SK-N-SH treated with all-trans-retinoic acid at 6 μM for 48 hours (cell line): ENCODE data around the gene GPX4.

ENCODE experiments used
- ATAC-seq: fragments of 200-7000 bp; cut with Tn5 transposase; 3 replicates; pipeline ENCODE4 v1.9.1; 2020; ENCODE audit warnings: mild to moderate bottlenecking, moderate library complexity
- ARNTL ChIP-seq: fragments of 450-650 bp; formaldehyde crosslinking; IDR thresholded peaks from 2 replicates; pipeline ENCODE4 v1.5.0; 2020; ENCODE audit warnings: low read depth, mild to moderate bottlenecking, moderate library complexity, borderline replicate concordance
- BACH2 ChIP-seq: fragments of 250-450 bp; sonication (Bioruptor Pico); IDR thresholded peaks from 2 replicates; pipeline ENCODE4 v1.9.0; 2021; ENCODE audit warnings: mild to moderate bottlenecking, borderline replicate concordance
- CREB5 ChIP-seq: fragments of 250-450 bp; sonication (Bioruptor Pico); IDR thresholded peaks from 2 replicates; pipeline ENCODE4 v1.5.1; 2020; ENCODE audit warnings: low read depth, mild to moderate bottlenecking, moderate library complexity
- CSDC2 ChIP-seq: fragments of 250-450 bp; sonication (Bioruptor Pico); IDR thresholded peaks from 2 replicates; pipeline ENCODE4 v1.5.0; 2020; ENCODE audit warnings: mild to moderate bottlenecking, moderate library complexity
- CSRNP3 ChIP-seq: fragments of 250-450 bp; sonication (Bioruptor Pico); IDR thresholded peaks from 2 replicates; pipeline ENCODE4 v1.5.1; 2021; ENCODE audit warnings: mild to moderate bottlenecking, moderate library complexity
- ESRRG ChIP-seq: fragments of 250-450 bp; sonication (Bioruptor Pico); IDR thresholded peaks from 2 replicates; pipeline ENCODE4 v1.6.1; 2021; ENCODE audit warnings: mild to moderate bottlenecking
- GLIS3 ChIP-seq: fragments of 250-450 bp; sonication (Bioruptor Pico); IDR thresholded peaks from 2 replicates; pipeline ENCODE4 v1.5.0; 2020; ENCODE audit warnings: mild to moderate bottlenecking, moderate library complexity
- ISL1 ChIP-seq: fragments of 250-450 bp; sonication (Bioruptor Pico); IDR thresholded peaks from 2 replicates; pipeline ENCODE4 v2.1.2; 2022; ENCODE audit warnings: mild to moderate bottlenecking, moderate library complexity
- OSR1 ChIP-seq: fragments of 250-450 bp; sonication (Bioruptor Pico); IDR thresholded peaks from 2 replicates; pipeline ENCODE4 v1.8.0; 2022; ENCODE audit warnings: moderate library complexity, mild to moderate bottlenecking, inconsistent platforms
- PATZ1 ChIP-seq: fragments of 250-450 bp; sonication (Bioruptor Pico); IDR thresholded peaks from 2 replicates; pipeline ENCODE4 v1.8.0; 2020; ENCODE audit warnings: mild to moderate bottlenecking, moderate library complexity, borderline replicate concordance
- PPARA ChIP-seq: fragments of 250-450 bp; sonication (Bioruptor Pico); IDR thresholded peaks from 2 replicates; pipeline ENCODE4 v1.5.0; 2020; ENCODE audit warnings: mild to moderate bottlenecking, borderline replicate concordance
- SNAI2 ChIP-seq: fragments of 250-450 bp; sonication (Bioruptor Pico); IDR thresholded peaks from 2 replicates; pipeline ENCODE4 v1.5.0; 2020; ENCODE audit warnings: mild to moderate bottlenecking, moderate library complexity
- TOX ChIP-seq: fragments of 250-450 bp; sonication (Bioruptor Pico); IDR thresholded peaks from 2 replicates; pipeline ENCODE4 v1.8.0; 2021; ENCODE audit warnings: mild to moderate bottlenecking, moderate library complexity, borderline replicate concordance
- TSHZ2 ChIP-seq: fragments of 250-450 bp; sonication (Bioruptor Pico); IDR thresholded peaks from 2 replicates; pipeline ENCODE4 v1.5.0; 2020; ENCODE audit warnings: mild to moderate bottlenecking, moderate library complexity
- ZC3H10 ChIP-seq: fragments of 250-450 bp; sonication (Bioruptor Pico); IDR thresholded peaks from 2 replicates; pipeline ENCODE4 v1.5.1; 2021; ENCODE audit warnings: mild to moderate bottlenecking, moderate library complexity
- ZFP3 ChIP-seq: fragments of 250-450 bp; sonication (Bioruptor Pico); IDR thresholded peaks from 2 replicates; pipeline ENCODE4 v1.5.0; 2020; ENCODE audit warnings: mild to moderate bottlenecking, moderate library complexity
- ZFP30 ChIP-seq: fragments of 450-650 bp; formaldehyde crosslinking; IDR thresholded peaks from 2 replicates; pipeline ENCODE4 v1.5.0; 2022; ENCODE audit warnings: mild to moderate bottlenecking, moderate library complexity
- ZNF565 ChIP-seq: fragments of 450-650 bp; formaldehyde crosslinking; conservative IDR thresholded peaks from 2 replicates; pipeline ENCODE4 v1.5.0; 2020; ENCODE audit warnings: low read depth, mild to moderate bottlenecking, moderate library complexity
- ZNF8 ChIP-seq: fragments of 450-650 bp; formaldehyde crosslinking; IDR thresholded peaks from 2 replicates; pipeline ENCODE4 v1.5.0; 2020; ENCODE audit warnings: mild to moderate bottlenecking, moderate library complexity
- TF ChIP-seq, protein P1 (sequence below): fragments of 250-450 bp; sonication (Bioruptor Pico); IDR thresholded peaks from 2 replicates; pipeline ENCODE4 v1.8.0; 2021; ENCODE audit warnings: low read depth, mild to moderate bottlenecking, moderate library complexity, borderline replicate concordance

Gene GPX4

DNA sequence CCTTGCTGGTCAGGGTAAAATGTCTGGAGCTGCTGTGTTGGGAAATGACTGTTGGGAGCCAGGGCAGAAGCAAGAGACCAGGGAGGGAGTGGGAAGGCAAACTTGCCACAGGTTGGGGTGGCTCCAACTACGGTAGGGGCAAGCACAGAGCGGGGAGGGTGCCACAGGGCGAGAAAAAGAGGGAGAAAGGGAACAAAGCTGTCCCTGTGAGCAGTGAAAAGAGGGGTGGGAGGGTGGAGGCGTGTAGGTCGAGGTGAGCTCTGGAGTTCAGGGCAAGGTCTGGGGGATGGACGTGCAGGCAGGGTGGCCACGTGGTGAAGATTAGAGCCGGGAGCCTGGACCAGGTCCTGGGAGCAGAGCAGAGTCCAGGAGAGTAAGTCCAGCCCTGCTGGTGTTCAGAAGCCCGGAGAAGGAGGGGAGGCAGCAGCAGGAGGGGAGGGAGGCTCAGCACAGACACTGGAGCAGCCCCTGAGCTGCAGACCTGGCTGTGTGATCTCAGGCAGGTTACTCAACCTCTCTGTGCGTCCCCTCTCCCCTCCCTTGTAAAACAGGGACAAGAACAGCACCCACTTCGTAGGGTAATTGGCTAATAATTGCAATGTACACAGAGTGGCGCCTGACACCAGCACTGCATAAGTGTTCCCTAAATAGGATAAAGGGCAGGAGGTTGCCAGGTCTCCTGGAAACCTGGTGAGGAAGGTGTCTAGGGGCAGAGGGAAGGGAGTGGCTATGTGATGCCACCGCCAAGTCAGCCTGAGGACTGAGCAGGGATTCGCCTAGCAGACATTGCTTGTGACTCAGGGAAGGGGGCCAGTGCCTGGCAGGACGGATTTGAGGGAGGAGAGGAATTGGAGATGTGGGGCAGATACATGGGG, 5.4 kb upstream of the GPX4 start:
- no peak for ATAC-seq
- TF ChIP-seq PATZ1 (CRISPR knock-in tag) (no peak), CREB5 (CRISPR knock-in tag) (no peak), ZNF8 (no peak), TSHZ2 (CRISPR knock-in tag) (no peak), ISL1 (CRISPR knock-in tag) (no peak), PPARA (CRISPR knock-in tag) (no peak)

DNA sequence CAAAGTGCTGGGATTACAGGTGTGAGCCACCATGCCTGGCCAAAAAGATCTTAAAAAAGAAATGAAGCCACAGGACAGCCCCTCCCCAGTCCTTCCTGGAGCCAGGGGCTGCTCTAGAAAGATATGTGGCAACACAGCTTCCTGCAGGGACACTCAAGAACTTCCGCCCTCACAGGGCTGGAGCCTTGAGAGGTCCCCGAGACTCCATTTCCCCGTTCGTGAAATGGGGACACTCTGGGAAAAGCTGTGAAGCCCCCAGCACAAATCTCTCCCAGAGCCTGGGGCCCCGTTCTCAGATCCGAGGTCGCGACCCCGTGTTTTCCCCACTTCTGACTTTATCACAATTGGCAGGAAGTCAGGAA, 2.5 kb upstream of the GPX4 start:
- no peak for ATAC-seq
- no peak for TF ChIP-seq ZFP3 (CRISPR knock-in tag)
- TF ChIP-seq ESRRG (CRISPR knock-in tag) = no peak
- no peak for TF ChIP-seq ARNTL
- TF ChIP-seq ZFP30 (CRISPR knock-in tag) = no peak
- TF ChIP-seq ZNF8 = no peak
- TF ChIP-seq ZC3H10 = no peak
- TF ChIP-seq BACH2 (CRISPR knock-in tag) = no peak
- TF ChIP-seq ISL1 (CRISPR knock-in tag) = no peak
- TF ChIP-seq TOX = no peak

DNA sequence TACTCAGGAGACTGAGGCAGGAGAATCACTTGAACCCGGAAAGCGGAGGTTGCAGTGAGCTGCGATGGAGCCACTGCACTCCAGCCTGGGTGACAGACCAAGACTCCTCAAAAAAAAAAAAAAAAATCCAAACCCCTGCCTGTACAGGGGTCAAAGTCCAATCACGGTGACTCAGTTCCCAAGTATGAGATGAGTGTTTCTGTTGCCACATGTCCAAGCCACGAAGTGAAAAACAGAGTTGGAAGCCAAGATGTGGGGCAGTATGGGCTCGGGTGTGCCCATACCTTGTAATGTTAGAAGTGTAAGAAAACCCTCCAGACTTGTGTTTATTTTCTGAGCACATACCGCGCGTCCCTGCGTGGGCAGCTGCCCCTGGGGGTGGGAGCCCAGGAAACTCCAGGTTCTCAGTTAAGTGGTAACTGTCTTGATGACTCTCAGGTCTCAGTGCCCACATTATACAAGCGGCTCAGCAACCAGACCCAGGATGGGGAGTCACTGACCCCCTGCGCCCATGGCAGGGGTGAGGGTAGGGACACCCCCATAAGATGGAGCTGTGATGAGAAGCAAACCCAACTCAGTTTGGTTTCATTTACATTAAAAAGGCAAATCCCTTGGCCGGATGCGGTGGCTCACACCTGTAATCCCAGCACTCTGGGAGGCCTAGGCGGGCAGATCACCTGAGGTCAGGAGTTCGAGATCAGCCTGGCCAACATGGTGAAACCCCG, 1.2 kb upstream of the GPX4 start:
- TF ChIP-seq ZNF8 (no peak), CSRNP3 (no peak), ESRRG (CRISPR knock-in tag) (no peak), PATZ1 (CRISPR knock-in tag) (no peak), ZFP30 (CRISPR knock-in tag) (no peak), ISL1 (CRISPR knock-in tag) (no peak), CSDC2 (CRISPR knock-in tag) (no peak), PPARA (CRISPR knock-in tag) (no peak), OSR1 (CRISPR knock-in tag) (no peak), ARNTL (no peak), SNAI2 (CRISPR knock-in tag) (no peak), TSHZ2 (CRISPR knock-in tag) (no peak), GLIS3 (CRISPR knock-in tag) (no peak), TOX (no peak), ZNF565 (CRISPR knock-in tag) (no peak), ZFP3 (CRISPR knock-in tag) (no peak), BACH2 (CRISPR knock-in tag) (no peak)
- TF ChIP-seq, protein P1, sequence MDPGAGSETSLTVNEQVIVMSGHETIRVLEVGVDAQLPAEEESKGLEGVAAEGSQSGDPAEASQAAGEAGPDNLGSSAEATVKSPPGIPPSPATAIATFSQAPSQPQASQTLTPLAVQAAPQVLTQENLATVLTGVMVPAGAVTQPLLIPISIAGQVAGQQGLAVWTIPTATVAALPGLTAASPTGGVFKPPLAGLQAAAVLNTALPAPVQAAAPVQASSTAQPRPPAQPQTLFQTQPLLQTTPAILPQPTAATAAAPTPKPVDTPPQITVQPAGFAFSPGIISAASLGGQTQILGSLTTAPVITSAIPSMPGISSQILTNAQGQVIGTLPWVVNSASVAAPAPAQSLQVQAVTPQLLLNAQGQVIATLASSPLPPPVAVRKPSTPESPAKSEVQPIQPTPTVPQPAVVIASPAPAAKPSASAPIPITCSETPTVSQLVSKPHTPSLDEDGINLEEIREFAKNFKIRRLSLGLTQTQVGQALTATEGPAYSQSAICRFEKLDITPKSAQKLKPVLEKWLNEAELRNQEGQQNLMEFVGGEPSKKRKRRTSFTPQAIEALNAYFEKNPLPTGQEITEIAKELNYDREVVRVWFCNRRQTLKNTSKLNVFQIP (CRISPR knock-in tag) = no peak
- ATAC-seq = peak; percentile 48
